ENCODE measurements around the gene NFKBIA.
"Not testable (repeated sequence)": the region's sequence is repeated elsewhere in the genome, so short reads cannot be mapped to it uniquely, and the experiment has no call there.

NFKBIA gene

DNA sequence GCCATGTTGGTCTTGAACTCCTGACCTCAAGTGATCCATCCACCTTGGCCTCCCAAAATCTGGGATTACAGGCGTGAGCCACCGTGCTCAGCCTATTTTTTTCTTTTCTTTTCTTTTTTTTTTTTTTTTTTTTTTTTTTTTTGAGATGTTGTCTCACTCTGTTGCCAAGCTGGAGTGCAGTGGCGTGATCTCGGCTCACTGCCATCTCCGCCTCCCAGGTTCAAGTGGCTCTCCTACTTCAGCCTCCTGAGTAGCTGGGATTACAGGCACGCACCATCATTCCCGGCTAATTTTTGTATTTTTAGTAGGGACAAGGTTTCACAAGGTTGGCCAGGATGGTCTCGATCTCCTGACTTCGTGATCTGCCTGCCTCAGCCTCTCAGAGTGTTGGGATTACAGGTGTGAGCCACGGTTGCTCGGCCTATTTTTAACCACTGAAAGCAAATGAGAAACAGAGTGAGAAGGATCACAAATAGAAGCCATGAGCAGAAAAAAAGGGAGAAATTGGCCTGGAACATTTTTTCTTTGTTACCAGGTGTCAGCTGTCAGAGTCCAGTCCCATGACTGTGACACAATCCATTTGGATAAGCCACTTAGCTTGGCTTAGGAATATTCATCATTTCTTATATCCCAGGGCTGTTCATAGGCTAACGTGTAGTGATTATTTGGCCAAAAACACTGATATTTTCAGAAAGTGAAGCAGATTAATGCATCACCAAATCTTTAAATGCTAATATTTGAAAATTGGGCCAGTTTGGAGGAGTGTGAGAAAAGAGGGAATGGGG lies 7.9 kb upstream of the NFKBIA start:
- in situ Hi-C loops (cut with MboI; ENCODE audit: low sequenced_read_pairs): loop anchor here (5.0 to 25.0 kb wide), 4 partner anchors 185 to 1050 kb away; no protein-coding TSS in a partner anchor

DNA sequence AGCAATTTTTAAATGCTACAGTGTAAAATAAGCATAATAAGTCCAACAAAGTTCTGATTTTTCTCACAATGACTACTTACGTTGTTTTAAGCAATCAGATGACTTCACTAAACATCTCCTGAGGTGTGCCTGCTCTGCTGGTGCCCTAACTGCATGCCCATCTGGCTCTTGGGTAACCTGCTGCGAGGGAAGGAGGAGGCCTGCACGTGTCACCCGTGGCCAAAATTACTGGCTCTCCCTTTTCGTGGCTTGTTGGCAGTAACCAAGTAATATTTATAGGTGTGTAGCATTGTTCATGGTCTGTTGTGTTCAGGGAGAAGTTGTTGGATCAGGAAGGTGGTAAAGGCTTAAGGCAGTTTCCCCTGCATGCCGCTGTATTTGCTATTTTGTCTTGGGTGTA lies 6.3 kb upstream of the NFKBIA start:
- in situ Hi-C loops (cut with MboI; ENCODE audit: low sequenced_read_pairs): loop anchor here (5.0 to 25.0 kb wide), 4 partner anchors 184 to 1049 kb away; no protein-coding TSS in a partner anchor

DNA sequence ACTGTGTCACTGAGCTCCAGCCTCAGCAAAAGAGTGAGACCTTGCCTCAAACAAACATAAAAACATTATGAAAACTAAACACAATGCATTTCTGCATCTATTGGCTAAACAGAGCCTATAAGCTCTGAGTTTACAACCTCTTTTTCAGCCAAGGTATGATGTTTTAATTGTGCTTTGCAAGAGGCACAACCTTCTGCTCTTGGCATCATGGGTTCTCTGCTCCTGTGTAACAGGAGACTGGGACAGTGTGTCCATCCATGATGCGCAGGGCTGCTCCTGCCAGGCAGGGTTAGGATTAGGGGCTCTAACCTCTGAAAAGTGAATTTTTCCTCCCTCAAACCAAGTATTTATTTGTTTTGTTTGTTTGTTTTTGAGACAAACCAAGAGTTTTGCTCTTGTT lies 5.0 kb upstream of the NFKBIA start:
- in situ Hi-C loops (cut with MboI; ENCODE audit: low sequenced_read_pairs): loop anchor here (25.0 kb wide), 1 partner anchor 1047 kb away; no protein-coding TSS in a partner anchor

DNA sequence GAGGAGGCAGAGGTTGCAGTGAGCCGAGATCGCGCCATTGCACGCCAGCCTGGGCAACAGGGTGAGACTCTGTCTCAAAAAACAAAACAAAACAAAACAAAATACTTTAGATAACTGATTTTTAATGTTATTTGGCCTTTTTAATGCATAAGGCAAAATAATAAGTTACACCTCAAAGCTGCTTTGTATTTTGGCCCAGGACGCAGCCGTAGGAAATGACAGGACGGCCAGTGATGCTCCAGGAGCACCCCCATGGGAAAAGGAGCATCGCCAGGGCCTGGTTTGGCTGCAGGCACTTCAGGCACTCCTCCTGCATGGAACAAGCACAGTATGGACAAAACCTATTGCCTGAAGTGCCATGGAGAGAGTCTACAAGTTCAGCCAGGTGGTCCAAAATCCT lies 3.5 kb upstream of the NFKBIA start:
- in situ Hi-C loops (cut with MboI; ENCODE audit: low sequenced_read_pairs): loop anchor here (25.0 kb wide), 1 partner anchor 1046 kb away; no protein-coding TSS in a partner anchor

DNA sequence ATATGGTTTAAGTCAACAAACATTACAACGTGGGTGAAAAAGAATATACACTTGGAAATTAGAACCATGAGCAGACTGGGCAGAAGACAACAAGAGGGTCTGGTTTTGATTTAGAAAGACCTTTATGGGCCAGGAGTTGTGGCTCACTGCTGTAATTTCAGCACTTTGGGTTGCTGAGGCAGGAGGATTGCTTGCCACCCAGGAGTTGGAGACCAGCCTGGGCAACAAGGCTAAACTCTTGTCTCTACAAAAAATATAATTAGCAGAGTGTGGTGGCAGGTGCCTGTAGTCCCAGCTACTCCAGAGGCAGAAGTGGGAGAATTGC lies 2.7 kb upstream of the NFKBIA start:
- in situ Hi-C loops (cut with MboI; ENCODE audit: low sequenced_read_pairs): loop anchor here (25.0 kb wide), 1 partner anchor 1045 kb away; no protein-coding TSS in a partner anchor

- in situ Hi-C loops (cut with MboI; ENCODE audit: low sequenced_read_pairs): loop anchor here (25.0 kb wide), 1 partner anchor 1044 kb away; no protein-coding TSS in a partner anchor
These were observed 2.2 kb upstream of the NFKBIA start for GRCh38 chr14:35406506-35407305.

DNA sequence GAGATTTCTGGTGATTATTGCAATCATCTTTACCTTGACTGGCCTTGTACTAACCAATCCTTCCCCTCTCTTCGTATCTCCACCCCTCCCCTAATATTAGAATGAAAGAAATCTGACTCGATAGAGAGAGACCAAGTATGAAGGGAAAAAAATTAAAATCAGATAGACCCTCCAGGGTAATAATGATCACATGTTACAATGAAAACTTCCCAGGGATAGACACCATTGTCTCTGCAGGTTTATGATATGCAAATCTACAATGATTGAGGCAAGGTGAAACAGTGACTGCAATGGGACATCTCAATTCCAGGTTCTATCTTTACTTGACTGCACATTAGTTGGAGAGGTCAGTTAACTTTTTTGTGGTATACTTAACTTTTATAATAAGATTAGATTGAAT lies 1.5 kb upstream of the NFKBIA start:
- in situ Hi-C loops (cut with MboI; ENCODE audit: low sequenced_read_pairs): loop anchor here (25.0 kb wide), 1 partner anchor 1044 kb away; no protein-coding TSS in a partner anchor

DNA sequence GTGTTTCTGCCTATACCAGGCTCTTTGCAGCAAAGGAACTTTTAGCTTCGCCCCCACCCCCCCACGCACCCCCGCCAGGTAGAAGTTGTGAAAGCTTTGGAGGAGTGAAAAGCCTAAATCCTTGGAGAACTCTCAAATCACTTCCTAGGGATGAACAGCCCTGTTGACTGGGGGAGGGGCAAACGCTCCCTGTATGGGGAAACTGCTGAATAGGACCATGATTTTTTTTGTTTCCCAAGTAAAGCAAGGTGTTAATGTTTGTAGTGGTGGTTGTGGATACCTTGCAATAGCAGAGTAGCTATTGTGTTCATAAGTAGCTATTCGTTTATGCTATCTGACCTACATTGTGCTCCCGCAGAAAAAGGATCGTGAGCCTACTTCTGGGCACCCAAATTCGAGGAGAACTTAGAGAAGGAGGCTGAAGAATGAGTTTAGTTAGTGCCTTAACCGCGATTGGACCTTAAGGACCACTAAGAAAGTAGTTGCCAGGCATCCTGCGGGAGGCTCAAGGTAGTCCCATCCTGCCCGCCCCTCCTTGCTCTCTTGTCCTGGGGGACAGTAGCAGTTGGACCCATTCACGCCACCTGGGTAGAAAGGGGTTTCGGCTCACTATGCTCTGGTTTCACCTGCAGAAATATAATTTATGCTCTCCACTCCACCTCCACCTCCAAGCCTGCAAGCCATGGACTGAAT lies 901 bp upstream of the NFKBIA start:
- in situ Hi-C loops (cut with MboI; ENCODE audit: low sequenced_read_pairs): loop anchor here (25.0 kb wide), 1 partner anchor 1043 kb away; no protein-coding TSS in a partner anchor

DNA sequence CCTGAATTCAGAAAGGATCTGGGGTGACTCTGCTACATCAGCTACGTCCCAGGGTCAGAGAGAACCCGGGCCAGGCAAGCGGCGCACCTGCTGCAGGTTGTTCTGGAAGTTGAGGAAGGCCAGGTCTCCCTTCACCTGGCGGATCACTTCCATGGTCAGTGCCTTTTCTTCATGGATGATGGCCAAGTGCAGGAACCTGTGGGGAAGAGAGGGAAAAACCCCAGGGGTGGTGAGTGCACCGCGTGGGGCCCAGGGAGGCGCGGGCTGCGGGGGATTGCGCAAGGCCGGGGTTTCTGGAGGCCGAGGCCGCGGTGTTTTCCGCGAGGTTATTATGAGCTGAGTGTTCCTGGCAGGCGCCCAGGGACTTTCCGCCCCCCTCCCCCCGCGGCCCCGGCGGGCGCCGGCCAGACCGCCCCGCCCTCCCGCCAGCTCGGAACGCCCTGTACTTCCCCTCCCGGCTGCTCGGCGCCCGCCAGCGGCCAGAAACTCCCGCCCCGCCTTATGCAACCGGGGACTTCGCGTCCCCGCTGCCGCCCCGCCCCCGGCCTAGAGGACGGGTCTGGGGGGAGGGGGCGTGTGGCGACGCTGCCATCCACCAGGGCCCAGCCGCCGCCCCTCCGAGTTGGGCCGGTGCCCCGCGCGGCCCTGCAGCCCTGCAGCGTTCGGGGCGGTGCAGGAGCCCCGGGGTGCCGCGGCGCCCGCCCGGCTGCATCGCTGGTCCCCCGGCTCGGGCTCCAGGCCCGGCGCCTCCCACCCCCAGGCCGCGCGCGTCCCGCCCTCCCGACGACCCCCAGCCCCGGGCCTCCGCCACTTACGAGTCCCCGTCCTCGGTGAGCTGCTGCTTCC lies 723 bp downstream of the NFKBIA start:
- in situ Hi-C loops (cut with MboI; ENCODE audit: low sequenced_read_pairs): loop anchor here (25.0 kb wide), 1 partner anchor 1042 kb away; no protein-coding TSS in a partner anchor

DNA sequence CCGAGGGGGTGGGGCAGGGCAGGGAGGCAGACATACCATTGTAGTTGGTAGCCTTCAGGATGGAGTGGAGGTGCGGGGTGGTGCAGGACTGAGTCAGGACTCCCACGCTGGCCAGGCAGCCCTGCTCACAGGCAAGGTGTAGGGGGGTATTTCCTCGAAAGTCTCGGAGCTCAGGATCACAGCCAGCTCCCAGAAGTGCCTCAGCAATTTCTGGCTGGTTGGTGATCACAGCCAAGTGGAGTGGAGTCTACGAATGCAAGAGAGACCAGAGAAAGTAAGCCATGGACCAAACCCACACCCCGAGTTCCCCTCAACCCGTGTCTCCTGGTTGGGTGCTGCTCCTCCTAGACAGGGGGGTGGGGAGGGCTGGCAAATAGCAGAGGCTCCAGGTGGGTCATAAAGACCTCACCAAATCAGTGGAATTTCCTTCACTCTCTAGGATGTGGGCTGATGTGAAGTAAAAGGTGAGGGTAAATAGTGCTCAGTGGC lies 1.4 kb downstream of the NFKBIA start:
- in situ Hi-C loops (cut with MboI; ENCODE audit: low sequenced_read_pairs): loop anchor here (25.0 kb wide), 1 partner anchor 1041 kb away; no protein-coding TSS in a partner anchor

DNA sequence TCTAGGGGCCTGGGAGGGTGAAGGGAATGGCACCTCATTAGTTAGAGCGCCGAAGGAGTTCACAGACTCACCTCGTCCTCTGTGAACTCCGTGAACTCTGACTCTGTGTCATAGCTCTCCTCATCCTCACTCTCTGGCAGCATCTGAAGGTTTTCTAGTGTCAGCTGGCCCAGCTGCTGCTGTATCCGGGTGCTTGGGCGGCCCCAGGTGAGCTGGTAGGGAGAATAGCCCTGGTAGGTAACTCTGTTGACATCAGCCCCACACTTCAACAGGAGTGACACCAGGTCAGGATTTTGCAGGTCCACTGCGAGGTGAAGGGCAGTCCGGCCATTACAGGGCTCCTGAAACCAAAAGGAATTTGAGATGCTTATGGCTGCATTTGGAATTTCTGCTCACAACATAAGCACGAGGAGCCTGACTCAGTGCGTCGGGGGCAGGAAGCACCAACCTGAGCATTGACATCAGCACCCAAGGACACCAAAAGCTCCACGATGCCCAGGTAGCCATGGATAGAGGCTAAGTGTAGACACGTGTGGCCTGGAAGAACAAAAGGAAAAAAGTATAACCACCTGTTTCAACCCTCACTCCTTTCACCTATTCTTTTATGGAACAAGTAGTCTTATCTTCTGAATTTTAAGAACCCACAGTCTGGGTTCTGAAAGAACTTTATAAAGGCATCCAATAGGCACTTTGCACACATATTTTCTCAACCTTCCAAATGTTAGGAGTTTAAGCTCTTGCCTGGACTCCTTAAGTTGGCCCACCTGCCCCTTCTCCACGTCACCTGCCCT lies 2.0 kb downstream of the NFKBIA start:
- in situ Hi-C loops (cut with MboI; ENCODE audit: low sequenced_read_pairs): loop anchor here (25.0 kb wide), 1 partner anchor 1040 kb away; no protein-coding TSS in a partner anchor

GRCh38 chr14:35401422-35402265 lies 2.9 kb downstream of the NFKBIA start:
- in situ Hi-C loops (cut with MboI; ENCODE audit: low sequenced_read_pairs): loop anchor here (25.0 kb wide), 1 partner anchor 1039 kb away; no protein-coding TSS in a partner anchor

- in situ Hi-C loops (cut with MboI; ENCODE audit: low sequenced_read_pairs): loop anchor here (25.0 kb wide), 1 partner anchor 1039 kb away; no protein-coding TSS in a partner anchor
These were observed 3.7 kb downstream of the NFKBIA start for GRCh38 chr14:35400648-35401421.

GRCh38 chr14:35399083-35399937 lies 5.2 kb downstream of the NFKBIA start:
- in situ Hi-C loops (cut with MboI; ENCODE audit: low sequenced_read_pairs): no loop called here

DNA sequence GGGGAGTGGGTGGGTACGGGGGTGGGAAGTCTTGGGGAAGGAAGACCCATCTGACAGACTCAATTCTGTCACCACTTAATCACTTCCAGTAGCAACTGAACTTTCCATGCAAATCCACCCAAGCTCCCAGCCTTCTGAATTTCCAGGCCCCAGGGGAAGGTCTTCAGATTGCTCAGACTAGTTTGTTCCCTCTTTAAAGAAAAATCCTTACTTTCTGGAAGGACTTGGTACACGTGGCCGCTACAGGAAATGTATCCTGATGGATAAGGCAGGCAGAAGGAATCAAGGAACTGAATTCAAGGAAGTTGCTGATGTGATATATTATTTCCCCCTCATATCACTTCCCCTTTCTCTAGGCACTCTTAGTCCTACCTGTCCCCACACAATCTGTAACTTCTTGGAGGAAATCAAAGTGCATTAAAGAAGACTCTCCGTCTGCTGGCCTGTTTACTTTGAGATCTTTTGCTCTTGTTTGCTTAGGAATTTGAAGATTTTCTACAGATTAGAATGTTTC lies 6.4 kb downstream of the NFKBIA start:
- in situ Hi-C loops (cut with MboI; ENCODE audit: low sequenced_read_pairs): no loop called here

- in situ Hi-C loops (cut with MboI; ENCODE audit: low sequenced_read_pairs): not testable (repeated sequence)
These were observed 7.9 kb downstream of the NFKBIA start for GRCh38 chr14:35396610-35397009.

Measured in HL-60/S4 (cell line).